ENCODE data around the gene POMT2. TPM values are rescaled to one million over a fixed set of nuclear protein-coding genes. Genes with fewer than 3 reads are reported as not detected.

POMT2 gene
- total RNA-seq, 1 donor from 2014 or later, result 46.8 TPM

DNA sequence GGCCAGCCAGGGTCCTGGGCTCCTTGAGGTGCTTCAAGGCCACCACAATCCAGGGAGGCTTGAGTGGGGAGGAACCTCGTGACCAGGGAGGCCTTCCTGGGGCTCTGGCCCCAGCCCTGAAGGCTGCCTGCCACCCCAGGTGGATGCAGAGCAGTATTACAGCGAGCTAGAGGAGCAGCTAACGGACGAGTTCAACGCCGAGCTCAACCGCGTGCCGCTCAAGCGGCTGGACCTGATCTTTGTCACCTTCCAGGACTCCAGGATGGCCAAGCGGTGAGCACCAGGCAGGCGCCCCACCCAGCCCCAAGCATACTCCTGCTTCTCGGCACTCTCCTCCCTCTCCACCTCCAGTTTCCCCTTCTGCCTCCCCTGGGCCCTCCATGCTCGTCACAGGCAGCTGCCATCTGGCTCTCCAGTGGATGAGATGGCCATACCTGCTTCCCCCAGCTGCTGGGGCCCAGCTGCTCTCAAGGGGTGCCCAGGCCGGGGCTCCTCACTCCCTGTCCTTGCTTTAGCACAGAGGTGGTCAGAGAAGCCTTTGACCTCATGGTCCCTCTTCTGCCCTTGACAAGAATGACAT is 80.3 kb downstream of the POMT2 start:
- H3K27ac Mint-ChIP-seq (ENCODE audit: unreplicated experiment), result no peak overlapping the region

GRCh38 chr14:77239412-77239811 is 81.3 kb downstream of the POMT2 start:
- no peaks in the 10 kb centered on the region for H3K4me1 Mint-ChIP-seq
- no peaks in the 10 kb centered on the region for H3K27me3 Mint-ChIP-seq (ENCODE audit: low read depth)
- no peaks in the 10 kb centered on the region for H3K9me3 Mint-ChIP-seq
- H3K27ac Mint-ChIP-seq (ENCODE audit: unreplicated experiment), result no peak overlapping the region
- H3K4me3 Mint-ChIP-seq, result no peak overlapping the region
- TF ChIP-seq, protein P1, sequence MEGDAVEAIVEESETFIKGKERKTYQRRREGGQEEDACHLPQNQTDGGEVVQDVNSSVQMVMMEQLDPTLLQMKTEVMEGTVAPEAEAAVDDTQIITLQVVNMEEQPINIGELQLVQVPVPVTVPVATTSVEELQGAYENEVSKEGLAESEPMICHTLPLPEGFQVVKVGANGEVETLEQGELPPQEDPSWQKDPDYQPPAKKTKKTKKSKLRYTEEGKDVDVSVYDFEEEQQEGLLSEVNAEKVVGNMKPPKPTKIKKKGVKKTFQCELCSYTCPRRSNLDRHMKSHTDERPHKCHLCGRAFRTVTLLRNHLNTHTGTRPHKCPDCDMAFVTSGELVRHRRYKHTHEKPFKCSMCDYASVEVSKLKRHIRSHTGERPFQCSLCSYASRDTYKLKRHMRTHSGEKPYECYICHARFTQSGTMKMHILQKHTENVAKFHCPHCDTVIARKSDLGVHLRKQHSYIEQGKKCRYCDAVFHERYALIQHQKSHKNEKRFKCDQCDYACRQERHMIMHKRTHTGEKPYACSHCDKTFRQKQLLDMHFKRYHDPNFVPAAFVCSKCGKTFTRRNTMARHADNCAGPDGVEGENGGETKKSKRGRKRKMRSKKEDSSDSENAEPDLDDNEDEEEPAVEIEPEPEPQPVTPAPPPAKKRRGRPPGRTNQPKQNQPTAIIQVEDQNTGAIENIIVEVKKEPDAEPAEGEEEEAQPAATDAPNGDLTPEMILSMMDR (conservative IDR thresholded peaks at IDR 0.05), result no peak
- no peak for DNase-seq (ENCODE audit: low read depth, low spot score)
- no peaks in the 10 kb centered on the region for H3K36me3 Mint-ChIP-seq (ENCODE audit: low read depth)

More for the DNA sequence above, 80.3 kb downstream of the POMT2 start:
- Mint-ChIP-seq H3K27me3 (ENCODE audit: low read depth) (no peaks in the 10 kb centered on the region), H3K4me1 (no peaks in the 10 kb centered on the region), H3K36me3 (ENCODE audit: low read depth) (no peaks in the 10 kb centered on the region), H3K9me3 (no peaks in the 10 kb centered on the region), H3K4me3 (no peak overlapping the region)
- TF ChIP-seq, protein P1 (conservative IDR thresholded peaks at IDR 0.05), result no peak
- DNase-seq (ENCODE audit: low read depth, low spot score), result no peak

DNA sequence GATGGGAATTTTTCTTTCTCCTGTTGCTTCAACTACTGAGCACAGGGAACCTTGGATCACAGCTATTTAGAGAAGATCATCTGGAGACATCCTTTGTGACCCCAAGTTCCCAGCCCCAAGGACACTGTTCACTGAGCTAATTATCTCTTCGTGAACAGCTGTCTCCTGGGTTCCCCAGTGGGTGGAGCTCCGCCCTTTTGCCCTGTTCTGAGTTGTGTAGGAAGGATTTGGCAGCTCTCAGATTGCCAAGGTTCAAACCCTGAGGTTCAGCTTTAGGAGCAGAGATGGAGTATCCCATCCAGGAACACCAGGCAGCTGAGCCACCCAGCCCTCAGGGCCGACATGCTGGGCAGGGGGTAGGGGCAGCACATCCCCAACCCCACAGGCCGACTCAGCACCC is 81.7 kb downstream of the POMT2 start:
- H3K27me3 Mint-ChIP-seq (ENCODE audit: low read depth), result no peaks in the 10 kb centered on the region
- H3K36me3 Mint-ChIP-seq (ENCODE audit: low read depth), result no peaks in the 10 kb centered on the region
- no peak for DNase-seq (ENCODE audit: low read depth, low spot score)
- TF ChIP-seq, protein P1 (conservative IDR thresholded peaks at IDR 0.05), result no peak
- H3K4me1 Mint-ChIP-seq, result no peaks in the 10 kb centered on the region
- no peaks in the 10 kb centered on the region for H3K9me3 Mint-ChIP-seq
- H3K27ac Mint-ChIP-seq (ENCODE audit: unreplicated experiment), result no peak overlapping the region
- H3K4me3 Mint-ChIP-seq, result no peak overlapping the region

DNA sequence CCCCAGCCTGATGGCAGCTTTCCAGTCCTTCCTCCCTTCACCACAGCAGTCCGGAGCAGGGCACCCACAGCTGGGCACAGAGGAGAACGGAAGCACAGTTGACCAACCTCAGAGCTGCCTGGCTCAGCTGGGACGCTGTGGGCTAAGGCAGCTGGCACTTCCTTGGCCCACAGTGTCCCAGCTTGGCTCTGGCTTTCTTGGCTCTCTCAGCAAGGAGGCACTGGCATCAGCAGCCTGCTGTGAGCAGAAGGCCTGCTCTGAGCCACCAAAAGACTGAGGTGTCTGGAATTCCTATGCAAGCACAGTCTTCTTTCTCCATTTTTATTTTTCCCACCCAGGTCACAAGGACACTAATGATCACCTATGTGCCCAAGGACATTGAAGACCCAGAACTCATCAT is 82.3 kb downstream of the POMT2 start:
- no peak overlapping the region for H3K27ac Mint-ChIP-seq (ENCODE audit: unreplicated experiment)
- TF ChIP-seq, protein P1 (conservative IDR thresholded peaks at IDR 0.05), result no peak
- no peaks in the 10 kb centered on the region for H3K36me3 Mint-ChIP-seq (ENCODE audit: low read depth)

DNA sequence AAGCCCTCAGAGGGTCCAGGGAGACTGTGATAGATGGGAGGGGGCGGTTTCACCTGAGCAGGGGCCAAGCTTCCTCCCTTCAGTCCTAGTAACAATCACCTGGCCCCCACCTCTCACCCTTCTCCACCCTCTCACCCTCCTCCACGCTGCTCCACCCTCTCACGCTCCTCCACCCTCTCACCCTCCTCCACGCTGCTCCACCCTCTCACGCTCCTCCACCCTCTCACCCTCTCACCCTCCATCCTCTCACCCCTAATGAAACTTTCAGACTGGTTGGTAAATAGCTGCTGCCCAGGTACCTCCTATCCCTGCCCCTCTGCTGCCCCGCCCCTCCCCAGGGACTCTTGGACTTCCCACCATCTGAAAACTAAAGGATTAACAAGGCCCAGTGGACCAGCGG is 83.9 kb downstream of the POMT2 start:
- no peak overlapping the region for H3K27ac Mint-ChIP-seq (ENCODE audit: unreplicated experiment)
- no peaks in the 10 kb centered on the region for H3K36me3 Mint-ChIP-seq (ENCODE audit: low read depth)
- no peaks in the 10 kb centered on the region for H3K4me1 Mint-ChIP-seq
- no peak overlapping the region for H3K4me3 Mint-ChIP-seq
- no peaks in the 10 kb centered on the region for H3K27me3 Mint-ChIP-seq (ENCODE audit: low read depth)
- DNase-seq (ENCODE audit: low read depth, low spot score), result no peak
- no peaks in the 10 kb centered on the region for H3K9me3 Mint-ChIP-seq
- TF ChIP-seq, protein P1 (conservative IDR thresholded peaks at IDR 0.05), result no peak

More for the DNA sequence above, 82.3 kb downstream of the POMT2 start:
- DNase-seq (ENCODE audit: low read depth, low spot score), result no peak
- H3K4me3 Mint-ChIP-seq, result no peak overlapping the region
- H3K4me1 Mint-ChIP-seq, result no peaks in the 10 kb centered on the region
- no peaks in the 10 kb centered on the region for H3K9me3 Mint-ChIP-seq
- no peaks in the 10 kb centered on the region for H3K27me3 Mint-ChIP-seq (ENCODE audit: low read depth)

Measured in neural crest cell (in vitro differentiated cells).